Measurements from ENCODE around the gene PITPNB.

- TF ChIP-seq YY1 (IDR thresholded peaks at IDR 0.05; ENCODE audit: insufficient read depth, insufficient read length) (no peak), SUZ12 (IDR thresholded peaks at IDR 0.05; ENCODE audit: extremely low read depth, insufficient read depth, insufficient read length) (no peak)
These were observed 37.6 kb downstream of the PITPNB start for GRCh38 chr22:27881421-27881820.

All from NT2/D1 (cell line).